Cardiac muscle cell (in vitro differentiated cells and primary cell): Measurements from ENCODE around the gene ICAM2. TPM values are rescaled to one million over a fixed set of nuclear protein-coding genes. Genes with fewer than 3 reads are reported as not detected.

Source experiments
- DNase-seq, 2 donors: peaks; one replicate each; pipeline versions ENCODE4 v3.0.0 to v3.0.0-alpha.2; 2010 to 2017; ENCODE audit warnings: low read depth in 1 of 2, low spot score in 1 of 2
- H3K27ac ChIP-seq: fragments of 200-600 bp; sonication (generic); 2 replicates; pipeline ENCODE4 v1.5.1; 2016
- H3K27me3 ChIP-seq: fragments of 200-600 bp; sonication (generic); 2 replicates; pipeline ENCODE4 v1.6.0; 2016; ENCODE audit warnings: control low read depth
- H3K36me3 ChIP-seq: fragments of 200-600 bp; sonication (generic); 2 replicates; pipeline ENCODE4 v1.5.1; 2016; ENCODE audit warnings: control low read depth
- H3K4me1 ChIP-seq: fragments of 200-600 bp; sonication (generic); 2 replicates; pipeline ENCODE4 v1.8.1; 2017; ENCODE audit warnings: low read depth, mild to moderate bottlenecking, mixed run types
- H3K4me3 ChIP-seq: fragments of 200-600 bp; sonication (generic); 2 replicates; pipeline ENCODE4 v1.5.1; 2016; ENCODE audit warnings: mild to moderate bottlenecking
- H3K9me3 ChIP-seq: fragments of 200-600 bp; sonication (generic); 2 replicates; pipeline ENCODE4 v1.5.1; 2017; ENCODE audit warnings: low read depth, mild to moderate bottlenecking, control low read depth
- CTCF ChIP-seq: IDR thresholded peaks from 2 replicates; pipeline ENCODE4 v1.5.1; 2012; ENCODE audit warnings: low read depth, mild to moderate bottlenecking, low read length
- polyA plus RNA-seq: library from polyadenylated mRNA; unstranded; fragments of >200 nt; fragmentation: Nextera tagmentation; extraction: Ambion mirVana; gene quantifications from 2 replicates; pipeline ENCODE4 v1.2.1, GENCODE V29; 2016
- total RNA-seq: library from RNA; depleted of rRNA; stranded (reverse); fragments of >200 nt; gene quantifications from 2 replicates; pipeline ENCODE4 v1.2.3, GENCODE V29; 2016

Gene ICAM2
- total and polyA plus RNA-seq, 2 experiments from 2014 or later: 1.1 TPM; not detected in 1

DNA sequence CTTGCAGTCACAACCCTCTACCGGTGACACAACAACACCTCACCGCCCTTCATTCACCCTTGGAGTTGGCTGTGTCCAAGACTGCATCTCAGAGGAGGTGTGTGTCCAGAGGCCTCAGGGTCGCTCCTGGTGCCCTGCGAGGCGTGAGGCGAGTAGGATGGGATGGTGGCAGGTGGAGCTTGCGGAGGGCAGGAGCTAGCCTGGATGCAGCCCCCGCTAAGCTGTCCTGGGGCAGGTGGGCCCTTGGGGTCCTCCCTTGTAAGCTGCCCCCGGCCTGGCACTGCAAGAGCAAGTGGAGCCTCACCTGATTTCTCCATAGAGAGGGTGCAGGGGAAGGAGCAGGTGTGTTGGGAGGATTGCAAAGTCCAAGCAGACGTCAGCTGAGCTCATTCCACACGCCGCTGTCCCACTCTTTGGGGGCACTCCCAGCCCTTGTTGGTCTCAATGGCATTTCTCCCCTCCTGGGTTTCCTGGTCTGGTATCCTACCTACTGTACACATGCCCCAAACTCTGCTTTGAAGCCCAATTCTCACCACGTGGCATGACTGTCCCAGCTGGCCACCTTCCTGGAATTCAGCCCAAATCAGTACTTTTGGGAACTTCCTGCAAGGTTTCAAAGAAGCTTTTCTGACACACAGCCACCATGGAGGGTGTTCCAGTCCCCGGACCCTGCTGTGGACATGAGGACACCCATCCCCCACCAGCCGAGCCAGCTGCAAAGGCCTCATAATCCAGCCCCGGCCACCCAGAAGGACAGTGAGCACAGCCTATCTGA is 18.1 kb upstream of the ICAM2 start:
- Histone ChIP-seq H3K27ac (no peak overlapping the region), H3K4me3 (no peak overlapping the region), H3K27me3 (no peaks in the 10 kb centered on the region), H3K36me3 (no peaks in the 10 kb centered on the region), H3K4me1 (no peaks in the 10 kb centered on the region), H3K9me3 (no peaks in the 10 kb centered on the region)
- TF ChIP-seq CTCF: no peak
- DNase-seq: no peak

DNA sequence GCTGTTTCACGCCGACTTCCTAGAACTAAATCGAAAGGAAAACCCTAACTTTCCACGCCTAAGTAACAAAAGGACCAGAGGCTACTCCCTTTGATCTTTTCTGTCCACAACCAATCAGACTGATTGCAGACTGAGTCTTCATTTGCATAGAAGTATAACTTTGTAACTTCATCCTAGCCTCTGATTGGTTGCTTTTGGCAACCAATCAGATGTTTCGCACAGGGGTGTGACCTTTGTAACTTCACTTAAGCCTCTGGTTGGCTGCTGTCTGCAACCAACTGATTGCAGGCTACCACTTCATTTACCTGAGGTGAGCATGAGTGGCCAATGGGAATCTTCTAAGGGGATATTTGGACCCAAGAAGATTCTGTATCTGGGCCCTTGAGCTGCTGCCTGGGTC is 17.4 kb upstream of the ICAM2 start:
- no peaks in the 10 kb centered on the region for H3K9me3 ChIP-seq
- H3K36me3 ChIP-seq: no peaks in the 10 kb centered on the region
- no peaks in the 10 kb centered on the region for H3K27me3 ChIP-seq
- no peaks in the 10 kb centered on the region for H3K4me1 ChIP-seq
- no peak for TF ChIP-seq CTCF
- DNase-seq: no peak
- H3K27ac ChIP-seq: no peak overlapping the region
- no peak overlapping the region for H3K4me3 ChIP-seq

GRCh38 chr17:64037180-64037579 is 16.7 kb upstream of the ICAM2 start:
- no peaks in the 10 kb centered on the region for H3K9me3 ChIP-seq
- H3K36me3 ChIP-seq: no peaks in the 10 kb centered on the region
- H3K4me1 ChIP-seq: no peaks in the 10 kb centered on the region
- H3K27me3 ChIP-seq: no peaks in the 10 kb centered on the region
- TF ChIP-seq CTCF: no peak
- no peak overlapping the region for H3K27ac ChIP-seq
- DNase-seq: no peak
- H3K4me3 ChIP-seq: no peak overlapping the region

- H3K36me3 ChIP-seq: no peaks in the 10 kb centered on the region
- DNase-seq: no peak
Observed at GRCh38 chr17:64036198-64036922, 15.9 kb upstream of the ICAM2 start.

GRCh38 chr17:64032081-64032480 is 11.6 kb upstream of the ICAM2 start:
- Histone ChIP-seq H3K4me3 (no peak overlapping the region), H3K27me3 (no peaks in the 10 kb centered on the region), H3K4me1 (no peaks in the 10 kb centered on the region), H3K9me3 (no peaks in the 10 kb centered on the region), H3K27ac (no peak overlapping the region), H3K36me3 (no peaks in the 10 kb centered on the region)
- no peak for DNase-seq
- no peak for TF ChIP-seq CTCF

More at GRCh38 chr17:64036198-64036922, 15.9 kb upstream of the ICAM2 start:
- peak; percentile 7 for TF ChIP-seq CTCF
- no peaks in the 10 kb centered on the region for H3K4me1 ChIP-seq
- H3K27ac ChIP-seq: no peak overlapping the region
- no peaks in the 10 kb centered on the region for H3K9me3 ChIP-seq
- no peak overlapping the region for H3K4me3 ChIP-seq
- H3K27me3 ChIP-seq: no peaks in the 10 kb centered on the region
